ENCODE measurements around the gene UBE2Q1. TPM values are rescaled to one million over a fixed set of nuclear protein-coding genes. Genes with fewer than 3 reads are reported as not detected.

UBE2Q1 gene
- total RNA-seq, 1 donor from 2014 or later: 41.2 TPM

GRCh38 chr1:154577346-154578057 is 19.0 kb upstream of the UBE2Q1 start:
- no peak for DNase-seq (ENCODE audit: low read depth)

- no peak for DNase-seq (ENCODE audit: low read depth)
Observed at GRCh38 chr1:154575951-154576566, 17.6 kb upstream of the UBE2Q1 start.

- no peak for DNase-seq (ENCODE audit: low read depth)
Observed at GRCh38 chr1:154575147-154575927, 16.9 kb upstream of the UBE2Q1 start.

GRCh38 chr1:154574716-154575115 is 16.3 kb upstream of the UBE2Q1 start:
- DNase-seq (ENCODE audit: low read depth): no peak

- no peak for DNase-seq (ENCODE audit: low read depth)
Observed at GRCh38 chr1:154573168-154573510, 14.7 kb upstream of the UBE2Q1 start.

GRCh38 chr1:154572468-154573167 is 14.2 kb upstream of the UBE2Q1 start:
- DNase-seq (ENCODE audit: low read depth): no peak

- no peak for DNase-seq (ENCODE audit: low read depth)
Observed at GRCh38 chr1:154571964-154572288, 13.5 kb upstream of the UBE2Q1 start.

GRCh38 chr1:154571244-154571963 is 12.9 kb upstream of the UBE2Q1 start:
- no peak for DNase-seq (ENCODE audit: low read depth)

- no peak for DNase-seq (ENCODE audit: low read depth)
Observed at GRCh38 chr1:154568157-154568815, 9.8 kb upstream of the UBE2Q1 start.

GRCh38 chr1:154567386-154568156 is 9.1 kb upstream of the UBE2Q1 start, which contains the start of gene CHRNB2:
TSS of gene CHRNB2 (plus strand) at chr1:154567778. CDS start at chr1:154568045, 267 bp downstream.
- DNase-seq (ENCODE audit: low read depth): no peak

- no peak for DNase-seq (ENCODE audit: low read depth)
Observed at GRCh38 chr1:154565876-154566275, 7.4 kb upstream of the UBE2Q1 start.

- peak; percentile 85 for DNase-seq (ENCODE audit: low read depth)
Observed at GRCh38 chr1:154559466-154560044, 1.1 kb upstream of the UBE2Q1 start.

- DNase-seq (ENCODE audit: low read depth): peak; percentile 90
Observed at GRCh38 chr1:154558720-154559465, 431 bp upstream of the UBE2Q1 start.

- no peak for DNase-seq (ENCODE audit: low read depth)
Observed at GRCh38 chr1:154557248-154557938, 1.1 kb downstream of the UBE2Q1 start.

- DNase-seq (ENCODE audit: low read depth): peak; percentile 41
Observed at GRCh38 chr1:154556422-154556821, 2.0 kb downstream of the UBE2Q1 start.

GRCh38 chr1:154553056-154554030 is 5.1 kb downstream of the UBE2Q1 start:
- peak; percentile 40 for DNase-seq (ENCODE audit: low read depth)

- no peak for DNase-seq (ENCODE audit: low read depth)
Observed at GRCh38 chr1:154552036-154552435, 6.4 kb downstream of the UBE2Q1 start.

Data from renal cortical epithelial cell (primary cell).